Measurements from ENCODE around the gene PHLPP1.

PHLPP1 gene

GRCh38 chr18:62716619-62717168, 1.4 kb downstream of the PHLPP1 start:
- Histone ChIP-seq H3K4me1 (ENCODE audit: control insufficient read depth, insufficient read depth, low read length, poor library complexity, severe bottlenecking) (peaks cover 16% of the 10 kb centered on the region), H3K36me3 (ENCODE audit: control insufficient read depth, insufficient read depth, low read length) (no peaks in the 10 kb centered on the region), H3K4me3 (ENCODE audit: insufficient read depth, low read depth, low read length, poor library complexity, severe bottlenecking) (peak overlapping the region; percentile 64), H3K27ac (ENCODE audit: insufficient read depth, low read length, poor library complexity, severe bottlenecking) (no peak overlapping the region), H3K27me3 (replicated peaks; ENCODE audit: control insufficient read depth, insufficient read depth, low read length, poor library complexity, severe bottlenecking) (no peaks in the 10 kb centered on the region), H3K9me3 (ENCODE audit: control insufficient read depth, low read length) (no peaks in the 10 kb centered on the region)
- peak; percentile 38 for DNase-seq

DNA sequence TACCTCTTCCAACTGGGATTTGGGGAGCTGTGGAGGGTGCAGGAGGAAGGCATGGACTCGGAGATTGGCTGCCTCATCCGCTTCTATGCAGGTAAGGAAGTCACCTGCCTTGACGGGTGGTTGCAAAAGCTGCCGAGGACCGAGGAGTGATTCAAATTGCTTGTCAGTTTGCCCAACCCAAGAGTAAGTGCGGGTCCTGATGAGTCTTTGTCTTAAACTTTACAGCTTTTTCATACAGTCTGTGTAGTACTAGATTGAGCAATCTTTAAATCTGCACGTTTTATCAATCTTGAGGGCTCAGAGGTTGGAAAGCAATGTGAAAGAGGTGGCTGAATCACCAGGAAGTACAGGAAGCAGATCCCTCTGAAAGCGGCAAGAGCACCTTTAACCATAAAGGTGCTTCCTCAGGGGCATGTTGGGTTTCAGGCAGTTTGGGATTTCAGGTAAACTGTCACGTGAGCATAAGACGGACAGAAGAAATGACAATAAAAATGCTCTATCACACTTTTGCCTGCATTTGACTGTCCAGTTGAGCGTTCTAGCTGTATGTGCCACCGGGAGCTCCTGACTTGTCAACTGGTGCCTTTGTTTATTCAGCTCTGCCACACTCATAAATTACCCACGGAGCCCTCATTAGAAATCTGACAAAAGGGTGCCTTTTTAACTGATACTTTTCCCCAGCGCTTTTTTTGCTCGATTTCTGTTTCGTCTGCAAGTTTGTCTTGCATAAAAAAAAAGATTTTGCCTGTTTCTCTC, 2.0 kb downstream of the PHLPP1 start:
- no peaks in the 10 kb centered on the region for H3K27me3 ChIP-seq (replicated peaks; ENCODE audit: control insufficient read depth, insufficient read depth, low read length, poor library complexity, severe bottlenecking)
- no peaks in the 10 kb centered on the region for H3K9me3 ChIP-seq (ENCODE audit: control insufficient read depth, low read length)
- H3K4me1 ChIP-seq (ENCODE audit: control insufficient read depth, insufficient read depth, low read length, poor library complexity, severe bottlenecking): peaks cover 16% of the 10 kb centered on the region
- H3K36me3 ChIP-seq (ENCODE audit: control insufficient read depth, insufficient read depth, low read length): no peaks in the 10 kb centered on the region
- DNase-seq: peak in 2 of 3 donors; percentile 25 to 32
- H3K27ac ChIP-seq (ENCODE audit: insufficient read depth, low read length, poor library complexity, severe bottlenecking): peak overlapping the region; percentile 20
- H3K4me3 ChIP-seq (ENCODE audit: insufficient read depth, low read depth, low read length, poor library complexity, severe bottlenecking): peak overlapping the region; percentile 64

DNA sequence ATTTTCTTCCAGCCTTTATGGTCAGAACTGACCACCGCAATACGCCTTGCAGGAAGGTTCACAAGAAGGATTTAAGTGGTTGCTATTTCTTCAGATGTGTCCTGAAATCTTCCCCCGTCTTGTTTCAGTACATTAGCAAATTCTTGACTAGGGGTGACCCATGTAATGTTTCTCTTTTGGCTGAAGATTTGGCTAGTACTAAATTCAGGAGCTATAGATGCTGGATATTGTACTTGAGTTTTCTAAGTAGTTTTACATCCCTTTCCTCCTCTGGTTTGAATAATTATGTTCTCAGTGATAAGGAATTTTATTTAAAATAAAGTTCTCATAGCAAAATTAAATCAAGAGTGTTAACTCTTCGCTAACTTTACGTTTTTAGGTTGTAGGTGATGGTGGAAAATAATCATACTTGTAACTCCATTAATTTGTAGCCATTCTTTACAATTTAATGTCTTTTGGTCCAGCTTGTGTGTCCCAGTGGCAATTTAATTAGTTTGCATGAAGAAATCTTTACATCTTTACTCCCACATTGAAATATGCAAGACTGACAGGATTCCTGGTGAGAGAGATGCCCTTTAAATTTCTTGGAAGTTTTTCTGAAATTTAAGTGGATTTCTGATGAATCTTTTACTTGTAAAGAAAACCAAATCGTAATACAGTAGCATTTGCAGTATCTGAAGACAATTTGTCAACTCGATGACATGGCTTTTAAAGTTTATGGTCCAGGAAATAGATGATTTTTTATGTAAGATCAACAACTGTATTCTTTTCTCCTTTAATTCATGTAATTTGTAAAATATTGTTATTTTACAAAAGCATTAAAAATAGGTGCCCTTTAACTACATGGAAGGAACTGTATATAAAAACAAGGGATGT, 2.8 kb downstream of the PHLPP1 start:
- H3K36me3 ChIP-seq (ENCODE audit: control insufficient read depth, insufficient read depth, low read length): no peaks in the 10 kb centered on the region
- no peak for DNase-seq
- H3K4me1 ChIP-seq (ENCODE audit: control insufficient read depth, insufficient read depth, low read length, poor library complexity, severe bottlenecking): peaks cover 16% of the 10 kb centered on the region
- no peaks in the 10 kb centered on the region for H3K27me3 ChIP-seq (replicated peaks; ENCODE audit: control insufficient read depth, insufficient read depth, low read length, poor library complexity, severe bottlenecking)
- H3K4me3 ChIP-seq (ENCODE audit: insufficient read depth, low read depth, low read length, poor library complexity, severe bottlenecking): no peak overlapping the region
- H3K27ac ChIP-seq (ENCODE audit: insufficient read depth, low read length, poor library complexity, severe bottlenecking): no peak overlapping the region
- H3K9me3 ChIP-seq (ENCODE audit: control insufficient read depth, low read length): no peaks in the 10 kb centered on the region

GRCh38 chr18:62720048-62720447, 4.7 kb downstream of the PHLPP1 start:
- no peak for DNase-seq
- Histone ChIP-seq H3K27me3 (replicated peaks; ENCODE audit: control insufficient read depth, insufficient read depth, low read length, poor library complexity, severe bottlenecking) (no peaks in the 10 kb centered on the region), H3K27ac (ENCODE audit: insufficient read depth, low read length, poor library complexity, severe bottlenecking) (no peak overlapping the region), H3K36me3 (ENCODE audit: control insufficient read depth, insufficient read depth, low read length) (no peaks in the 10 kb centered on the region), H3K4me1 (ENCODE audit: control insufficient read depth, insufficient read depth, low read length, poor library complexity, severe bottlenecking) (peaks cover 16% of the 10 kb centered on the region), H3K4me3 (ENCODE audit: insufficient read depth, low read depth, low read length, poor library complexity, severe bottlenecking) (no peak overlapping the region), H3K9me3 (ENCODE audit: control insufficient read depth, low read length) (no peaks in the 10 kb centered on the region)

- Histone ChIP-seq H3K4me3 (ENCODE audit: insufficient read depth, low read depth, low read length, poor library complexity, severe bottlenecking) (no peak overlapping the region), H3K36me3 (ENCODE audit: control insufficient read depth, insufficient read depth, low read length) (no peaks in the 10 kb centered on the region)
- no peak for DNase-seq
These were observed 5.6 kb downstream of the PHLPP1 start for GRCh38 chr18:62720766-62721613.

DNA sequence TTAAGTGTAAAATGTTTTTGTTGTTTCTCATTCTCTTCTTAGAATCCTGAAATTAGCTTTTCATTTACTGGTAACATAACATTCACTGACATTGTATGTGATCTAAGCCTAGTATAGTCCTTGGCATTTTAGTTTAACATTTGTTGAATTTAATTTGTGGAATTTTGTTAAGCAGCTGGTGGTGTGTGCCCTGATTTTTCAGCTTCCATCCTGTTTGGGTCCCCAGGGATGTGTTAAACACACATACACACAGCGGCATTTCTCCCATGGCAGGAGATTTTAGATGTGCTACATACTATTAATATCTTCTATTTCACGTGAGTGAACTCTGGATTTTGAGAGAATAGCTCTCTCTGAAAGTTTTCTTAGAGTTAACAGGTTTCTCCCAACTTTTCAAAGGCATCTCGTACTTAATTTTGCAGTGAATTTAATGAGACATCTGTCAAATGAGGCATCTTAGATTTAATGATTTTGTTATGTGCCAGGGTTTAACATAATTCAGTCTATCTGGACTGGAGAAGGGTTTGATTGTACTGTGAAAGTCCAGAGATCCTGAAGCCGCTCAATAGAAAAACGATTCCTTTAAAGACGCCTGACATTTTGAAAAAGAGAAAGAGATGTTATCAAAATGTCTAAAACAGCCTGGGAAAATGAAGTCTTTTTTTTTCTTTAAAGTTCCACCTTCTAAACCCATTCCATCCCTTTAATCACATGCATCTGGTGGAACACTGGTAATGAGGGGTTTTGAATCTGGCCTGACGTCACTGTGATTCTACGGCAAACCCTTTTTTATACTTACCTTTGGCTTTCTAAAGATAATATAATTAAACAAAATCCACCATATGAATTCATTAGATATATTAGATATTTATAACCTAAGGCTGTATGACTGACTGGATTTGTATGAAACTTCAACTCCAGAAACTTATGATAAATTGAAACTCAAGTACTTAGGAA, 6.8 kb downstream of the PHLPP1 start:
- H3K4me3 ChIP-seq (ENCODE audit: insufficient read depth, low read depth, low read length, poor library complexity, severe bottlenecking): no peak overlapping the region
- no peaks in the 10 kb centered on the region for H3K36me3 ChIP-seq (ENCODE audit: control insufficient read depth, insufficient read depth, low read length)
- H3K27ac ChIP-seq (ENCODE audit: insufficient read depth, low read length, poor library complexity, severe bottlenecking): no peak overlapping the region
- peaks cover 12% of the 10 kb centered on the region for H3K4me1 ChIP-seq (ENCODE audit: control insufficient read depth, insufficient read depth, low read length, poor library complexity, severe bottlenecking)
- H3K27me3 ChIP-seq (replicated peaks; ENCODE audit: control insufficient read depth, insufficient read depth, low read length, poor library complexity, severe bottlenecking): no peaks in the 10 kb centered on the region
- H3K9me3 ChIP-seq (ENCODE audit: control insufficient read depth, low read length): no peaks in the 10 kb centered on the region
- DNase-seq: no peak

More at GRCh38 chr18:62720766-62721613, 5.6 kb downstream of the PHLPP1 start:
- no peaks in the 10 kb centered on the region for H3K27me3 ChIP-seq (replicated peaks; ENCODE audit: control insufficient read depth, insufficient read depth, low read length, poor library complexity, severe bottlenecking)
- no peaks in the 10 kb centered on the region for H3K9me3 ChIP-seq (ENCODE audit: control insufficient read depth, low read length)
- no peak overlapping the region for H3K27ac ChIP-seq (ENCODE audit: insufficient read depth, low read length, poor library complexity, severe bottlenecking)
- H3K4me1 ChIP-seq (ENCODE audit: control insufficient read depth, insufficient read depth, low read length, poor library complexity, severe bottlenecking): peaks cover 16% of the 10 kb centered on the region

- H3K4me3 ChIP-seq (ENCODE audit: insufficient read depth, low read depth, low read length, poor library complexity, severe bottlenecking): no peak overlapping the region
- no peaks in the 10 kb centered on the region for H3K36me3 ChIP-seq (ENCODE audit: control insufficient read depth, insufficient read depth, low read length)
- no peak overlapping the region for H3K27ac ChIP-seq (ENCODE audit: insufficient read depth, low read length, poor library complexity, severe bottlenecking)
- no peak for DNase-seq
- peaks cover 2% of the 10 kb centered on the region for H3K4me1 ChIP-seq (ENCODE audit: control insufficient read depth, insufficient read depth, low read length, poor library complexity, severe bottlenecking)
- no peaks in the 10 kb centered on the region for H3K27me3 ChIP-seq (replicated peaks; ENCODE audit: control insufficient read depth, insufficient read depth, low read length, poor library complexity, severe bottlenecking)
- no peaks in the 10 kb centered on the region for H3K9me3 ChIP-seq (ENCODE audit: control insufficient read depth, low read length)
These were observed 8.4 kb downstream of the PHLPP1 start for GRCh38 chr18:62723666-62724281.

- Histone ChIP-seq H3K27ac (ENCODE audit: insufficient read depth, low read length, poor library complexity, severe bottlenecking) (no peak overlapping the region), H3K36me3 (ENCODE audit: control insufficient read depth, insufficient read depth, low read length) (no peaks in the 10 kb centered on the region), H3K4me3 (ENCODE audit: insufficient read depth, low read depth, low read length, poor library complexity, severe bottlenecking) (no peak overlapping the region), H3K4me1 (ENCODE audit: control insufficient read depth, insufficient read depth, low read length, poor library complexity, severe bottlenecking) (no peaks in the 10 kb centered on the region), H3K27me3 (replicated peaks; ENCODE audit: control insufficient read depth, insufficient read depth, low read length, poor library complexity, severe bottlenecking) (no peaks in the 10 kb centered on the region), H3K9me3 (ENCODE audit: control insufficient read depth, low read length) (no peaks in the 10 kb centered on the region)
- no peak for DNase-seq
These were observed 10.6 kb downstream of the PHLPP1 start for GRCh38 chr18:62725896-62726295.

Data from effector memory CD4-positive, alpha-beta T cell (primary cell).